Esophagus muscularis mucosa (tissue), 4 donors: Measurements from ENCODE around the gene KLHDC4. TPM values are rescaled to one million over a fixed set of nuclear protein-coding genes. Genes with fewer than 3 reads are reported as not detected.

Experiments used
- DNase-seq: peaks from one replicate; pipeline ENCODE4 v3.0.0-alpha.2; 2017; ENCODE audit errors: extremely low spot score
- H3K27ac ChIP-seq, 4 donors: fragments of 200-600 bp; sonication (generic); replicated peaks in 1 of 4; 1 replicate in 3 of 4; 2 replicates in 1 of 4; pipeline ENCODE4 v1.5.1; 2016 to 2019; ENCODE audit warnings: mild to moderate bottlenecking in 1 of 4
- H3K27me3 ChIP-seq, 4 donors: fragments of 200-600 bp; sonication (generic); one replicate each; pipeline versions ENCODE4 v1.5.1 to v1.6.0; 2016 to 2019
- H3K36me3 ChIP-seq, 4 donors: fragments of 200-600 bp; sonication (generic); one replicate each; pipeline ENCODE4 v1.5.1; 2016 to 2019
- H3K4me1 ChIP-seq, 4 donors: fragments of 200-600 bp; sonication (generic); one replicate each; pipeline ENCODE4 v1.5.1; 2016 to 2019
- H3K4me3 ChIP-seq, 4 donors: fragments of 200-600 bp; sonication (generic); 1 replicate in 2 of 4; 2 replicates in 2 of 4; pipeline ENCODE4 v1.5.1; 2016 to 2019; ENCODE audit warnings: mild to moderate bottlenecking in 4 of 4, moderate library complexity in 1 of 4
- H3K9me3 ChIP-seq, 4 donors: fragments of 200-600 bp; sonication (generic); 1 replicate in 3 of 4; 2 replicates in 1 of 4; pipeline ENCODE4 v1.5.1; 2016 to 2019
- CTCF ChIP-seq, 3 experiments: fragments of 200-600 bp in 2 of 3; fragments of 450-650 bp in 1 of 3; sonication (generic) in 2 of 3; IDR thresholded peaks; one replicate each; pipeline ENCODE4 v1.5.1; 2017 to 2019; ENCODE audit warnings: antibody characterized with exemption in 3 of 3, mild to moderate bottlenecking in 2 of 3, moderate library complexity in 1 of 3
- EP300 ChIP-seq: sonication (generic); formaldehyde crosslinking; IDR thresholded peaks from one replicate; pipeline ENCODE4 v1.6.1; 2017; ENCODE audit warnings: antibody characterized with exemption
- POLR2A ChIP-seq: fragments of 450-650 bp; IDR thresholded peaks from one replicate; pipeline ENCODE4 v1.6.1; 2017; ENCODE audit warnings: antibody characterized with exemption, moderate library complexity, mild to moderate bottlenecking, low read depth
- POLR2AphosphoS5 ChIP-seq, 2 donors: sonication (generic); formaldehyde crosslinking; IDR thresholded peaks; one replicate each; pipeline ENCODE4 v1.6.1; 2017; ENCODE audit warnings: antibody characterized with exemption in 2 of 2
- WGBS: methylation state at CpG from one replicate; pipeline ENCODE4 v1.1.5; 2018; 5-methylcytosine and 5-hydroxymethylcytosine counted together
- intact Hi-C: fragments of 100-400 bp; cut with DNase I; formaldehyde crosslinking; loops from one replicate; pipeline ENCODE4 v1.15.1; 2023
- total RNA-seq, 4 donors: library from RNA; depleted of rRNA; stranded (reverse); fragments of >200 nt; gene quantifications; one replicate each; pipeline versions ENCODE4 v1.1.0 to v1.2.1, GENCODE V29; 2016

KLHDC4 gene
- total RNA-seq, 4 donors from 2014 or later: 22.2 to 41.5 (median 31.4) TPM

DNA sequence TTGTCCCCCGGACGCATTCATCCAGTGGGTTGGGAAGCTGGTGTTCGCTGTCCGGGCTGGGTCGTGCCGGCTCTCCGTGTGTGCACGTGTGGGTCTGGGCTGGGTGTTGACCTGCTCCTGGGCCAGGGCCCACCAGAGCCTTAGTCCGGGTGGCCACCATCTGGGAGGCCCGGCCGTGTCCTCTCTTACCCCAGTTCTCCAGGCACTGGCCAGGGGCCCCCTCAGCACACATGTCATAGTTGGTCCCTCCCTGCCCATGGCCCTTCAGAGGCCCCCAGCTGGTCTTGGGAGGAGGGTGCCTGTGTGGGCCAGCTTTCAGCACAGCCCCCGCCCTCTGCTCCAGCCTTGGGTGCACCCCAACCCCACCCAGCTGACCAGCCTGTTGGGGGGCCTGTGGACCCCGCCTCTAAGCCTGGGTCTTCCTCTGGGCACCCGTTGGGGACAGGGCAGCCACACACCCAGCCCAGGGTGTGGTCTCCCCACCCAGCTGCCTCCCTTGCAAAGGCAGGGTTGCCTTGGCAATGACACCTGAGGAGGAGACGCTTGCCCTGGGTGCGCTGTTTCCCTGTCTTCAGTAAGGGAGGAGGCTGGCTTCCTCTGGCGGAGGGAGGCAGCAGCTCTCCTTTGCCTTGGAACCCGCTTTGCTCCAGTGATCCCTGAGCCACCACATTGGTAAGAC, 86.1 kb downstream of the KLHDC4 start:
- 93% methylated on average over 15 of the region's 18 CpGs for WGBS
- H3K27ac ChIP-seq: no peak overlapping the region
- no peak overlapping the region for H3K4me3 ChIP-seq
- H3K36me3 ChIP-seq: no peaks in the 10 kb centered on the region
- no peak for TF ChIP-seq POLR2A
- no peak for TF ChIP-seq POLR2AphosphoS5 (IDR thresholded peaks at IDR 0.05)
- TF ChIP-seq EP300: no peak
- no peak for DNase-seq
- H3K4me1 ChIP-seq: peaks cover 0 to 3% (median 0%) of the 10 kb centered on the region in 4 donors
- intact Hi-C loops: no loop called here
- no peaks in the 10 kb centered on the region for H3K9me3 ChIP-seq
- peaks cover 0 to 52% (median 0%) of the 10 kb centered on the region in 4 donors for H3K27me3 ChIP-seq

- no peak for DNase-seq
- 33% methylated on average over 11 of the region's 14 CpGs for WGBS
- Histone ChIP-seq H3K9me3 (no peaks in the 10 kb centered on the region), H3K4me3 (no peak overlapping the region), H3K36me3 (no peaks in the 10 kb centered on the region), H3K4me1 (peaks cover 0 to 3% (median 0%) of the 10 kb centered on the region in 4 donors), H3K27me3 (peaks cover 0 to 41% (median 0%) of the 10 kb centered on the region in 4 donors), H3K27ac (no peak overlapping the region)
- no peak for TF ChIP-seq POLR2AphosphoS5 (IDR thresholded peaks at IDR 0.05)
- TF ChIP-seq POLR2A: no peak
- TF ChIP-seq EP300: no peak
- no peak for TF ChIP-seq CTCF (IDR thresholded peaks at IDR 0.05)
- intact Hi-C loops: no loop called here
Observed at GRCh38 chr16:87678618-87679017, 87.2 kb downstream of the KLHDC4 start.

DNA sequence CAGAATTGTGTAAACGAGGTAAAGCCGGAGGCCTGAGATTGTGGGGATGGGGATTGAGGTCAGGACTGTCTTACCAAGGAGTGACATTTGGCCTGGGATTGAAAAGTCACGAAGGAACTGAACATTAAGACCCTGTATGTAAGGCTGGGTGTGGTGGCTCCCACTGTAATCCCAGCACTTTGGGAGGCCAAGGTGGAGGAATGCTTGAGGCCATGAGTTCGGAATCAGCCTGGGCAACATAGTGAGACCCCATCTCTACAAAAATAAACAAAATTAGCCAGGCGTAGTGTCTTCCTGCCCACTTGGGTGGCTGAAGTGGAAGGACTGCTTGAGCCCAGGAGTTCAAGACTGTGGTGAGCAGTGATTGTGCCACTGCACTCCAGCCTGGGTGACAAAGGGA, 88.0 kb downstream of the KLHDC4 start:
- 89% methylated on average over 5 of the region's 5 CpGs for WGBS
- peaks cover 0 to 3% (median 0%) of the 10 kb centered on the region in 4 donors for H3K4me1 ChIP-seq
- H3K9me3 ChIP-seq: no peaks in the 10 kb centered on the region
- DNase-seq: no peak
- intact Hi-C loops: no loop called here
- TF ChIP-seq EP300 (no peak), POLR2AphosphoS5 (IDR thresholded peaks at IDR 0.05) (no peak), POLR2A (no peak), CTCF (IDR thresholded peaks at IDR 0.05) (no peak)
- H3K27ac ChIP-seq: no peak overlapping the region
- H3K36me3 ChIP-seq: no peaks in the 10 kb centered on the region
- H3K4me3 ChIP-seq: no peak overlapping the region
- H3K27me3 ChIP-seq: peaks cover 0 to 35% (median 0%) of the 10 kb centered on the region in 4 donors

- peaks cover 0 to 32% (median 0%) of the 10 kb centered on the region in 4 donors for H3K27me3 ChIP-seq
- H3K27ac ChIP-seq: no peak overlapping the region
- DNase-seq: no peak
- no peaks in the 10 kb centered on the region for H3K36me3 ChIP-seq
- no peaks in the 10 kb centered on the region for H3K9me3 ChIP-seq
- intact Hi-C loops: no loop called here
- TF ChIP-seq CTCF (IDR thresholded peaks at IDR 0.05) (no peak), POLR2A (no peak), EP300 (no peak), POLR2AphosphoS5 (IDR thresholded peaks at IDR 0.05) (no peak)
- no peak overlapping the region for H3K4me3 ChIP-seq
- H3K4me1 ChIP-seq: no peaks in the 10 kb centered on the region
- 26% methylated on average over 10 of the region's 15 CpGs for WGBS
Observed at GRCh38 chr16:87675111-87675719, 90.6 kb downstream of the KLHDC4 start.

- H3K9me3 ChIP-seq: no peaks in the 10 kb centered on the region
Observed at GRCh38 chr16:87674419-87674818, 91.4 kb downstream of the KLHDC4 start.

More at GRCh38 chr16:87674419-87674818, 91.4 kb downstream of the KLHDC4 start:
- 81% methylated on average over 5 of the region's 5 CpGs for WGBS
- H3K27me3 ChIP-seq: peaks cover 0 to 30% (median 0%) of the 10 kb centered on the region in 4 donors
- TF ChIP-seq EP300 (no peak), POLR2A (no peak), CTCF (IDR thresholded peaks at IDR 0.05) (no peak), POLR2AphosphoS5 (IDR thresholded peaks at IDR 0.05) (no peak)
- no peaks in the 10 kb centered on the region for H3K4me1 ChIP-seq
- no peak overlapping the region for H3K4me3 ChIP-seq
- no peak for DNase-seq
- no peak overlapping the region for H3K27ac ChIP-seq
- intact Hi-C loops: no loop called here
- no peaks in the 10 kb centered on the region for H3K36me3 ChIP-seq
